Right lobe of liver (tissue), 4 donors: Measurements from ENCODE around the gene PCNX3.

Experiments
- CTCF ChIP-seq, 4 donors: fragments of 200-600 bp in 3 of 4; fragments of 450-650 bp in 1 of 4; IDR thresholded peaks; one replicate each; pipeline versions ENCODE4 v1.5.1 to v1.8.0; 2016 to 2022; ENCODE audit warnings: antibody characterized with exemption in 4 of 4, mild to moderate bottlenecking in 2 of 4
- POLR2A ChIP-seq: fragments of 450-650 bp; IDR thresholded peaks from one replicate; pipeline ENCODE4 v1.6.1; 2017; ENCODE audit warnings: antibody characterized with exemption, mild to moderate bottlenecking
- donor health status: DM: no; HTN: no; CAD: no.
- donor health status: DM: no; HTN: no; CAD: no.
- donor health status: DM: no; HTN: yes; CAD: no.

DNA sequence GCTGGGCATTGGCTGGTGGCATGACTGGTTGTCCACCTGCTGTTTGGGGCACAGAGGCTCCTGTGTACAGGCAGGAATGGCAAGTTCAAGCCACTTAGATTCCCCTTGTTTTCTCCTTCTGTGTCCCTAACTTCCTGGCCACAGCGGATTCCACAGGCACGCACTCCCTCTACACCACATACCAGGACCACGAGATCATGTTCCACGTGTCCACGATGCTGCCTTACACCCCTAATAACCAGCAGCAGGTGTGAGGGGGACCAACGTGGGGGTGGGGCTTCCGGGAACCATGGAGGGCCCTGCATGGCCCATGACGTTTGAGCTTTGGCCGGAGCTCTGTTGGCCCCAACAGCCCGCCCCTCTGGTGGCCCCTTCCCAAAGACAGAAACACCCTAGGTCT is 30.1 kb downstream of the PCNX3 start:
- TF ChIP-seq CTCF (IDR thresholded peaks at IDR 0.05) (no peak), POLR2A (no peak)
